K562 (cell line): ENCODE results near the gene ZNF385D. TPM values are rescaled to one million over a fixed set of nuclear protein-coding genes. Genes with fewer than 3 reads are reported as not detected.

Source experiments
- CBX8 ChIP-seq: fragments of 200-600 bp; sonication (generic); IDR thresholded peaks from 2 replicates; pipeline ENCODE4 v1.6.1; 2012; ENCODE audit warnings: borderline replicate concordance, mixed run types, low read depth, mild to moderate bottlenecking, moderate library complexity, mixed read lengths, low read length, control low read depth, inconsistent platforms; ENCODE audit not compliant: poor library complexity, severe bottlenecking; ENCODE audit errors: extremely low read depth
- CC2D1A ChIP-seq: fragments of 450-650 bp; IDR thresholded peaks from 2 replicates; pipeline ENCODE4 v1.6.1; 2017; ENCODE audit warnings: mild to moderate bottlenecking
- GTF2A2 ChIP-seq: IDR thresholded peaks from 2 replicates; pipeline ENCODE4 v1.6.1; 2016; ENCODE audit warnings: mild to moderate bottlenecking, missing genetic modification characterization, missing compliant biosample characterization
- HCFC1 ChIP-seq: IDR thresholded peaks from 2 replicates; pipeline ENCODE4 v1.6.1; 2012; ENCODE audit warnings: low read depth, low read length, improper control_type of control experiment
- JUND ChIP-seq, 2 experiments: IDR thresholded peaks; 2 replicates in 1 of 2; 3 replicates in 1 of 2; pipeline ENCODE4 v1.6.1; 2011; ENCODE audit warnings: borderline replicate concordance in 2 of 2, low read depth in 2 of 2, low read length in 2 of 2, improper control_type of control experiment in 1 of 2, missing biosample characterization in 1 of 2, missing genetic modification characterization in 1 of 2, missing genetic modification reagents in 1 of 2
- ZNF311 ChIP-seq: fragments of 250-450 bp; sonication (Bioruptor Pico); IDR thresholded peaks from 2 replicates; pipeline ENCODE4 v1.4.0; 2020; ENCODE audit warnings: mild to moderate bottlenecking, moderate library complexity
- polyA plus RNA-seq, 8 experiments: library from polyadenylated mRNA; depleted of rRNA in 4 of 8; stranded (reverse) in 5 of 8; unstranded in 3 of 8; fragments of >200 nt; fragmentation: Nextera tagmentation in 2 of 8; fragmentation: Illumina TruSeq in 1 of 8; extraction: Ambion mirVana in 2 of 8; extraction: Trizol in 1 of 8; gene quantifications; 2 replicates each; pipeline versions ENCODE4 v1.2.1 to v1.2.3, GENCODE V29; 2011 to 2014; ENCODE audit warnings: inconsistent platforms in 1 of 8, missing spikeins in 1 of 8
- total RNA-seq, 7 experiments: library from RNA; depleted of rRNA in 6 of 7; stranded (reverse); fragments of >200 nt in 6 of 7; fragmentation: Illumina TruSeq in 2 of 7; extraction: Trizol in 2 of 7; gene quantifications; 2 replicates each; pipeline versions ENCODE4 v1.2.1 to v1.2.3, GENCODE V29; 2011 to 2021; ENCODE audit warnings: low replicate concordance in 1 of 7
- TF ChIP-seq, protein P1 (sequence below): sonication (generic); formaldehyde crosslinking; IDR thresholded peaks from 2 replicates; pipeline ENCODE4 v1.8.0; 2022; ENCODE audit warnings: mild to moderate bottlenecking, missing genetic modification reagents

ZNF385D gene
- total and polyA plus RNA-seq, 9 of the 15 experiments (the other 6 are each of a cell fraction or from before 2014, with no cell fraction given) = 0.14 to 1.7 (median 0.51) TPM

DNA sequence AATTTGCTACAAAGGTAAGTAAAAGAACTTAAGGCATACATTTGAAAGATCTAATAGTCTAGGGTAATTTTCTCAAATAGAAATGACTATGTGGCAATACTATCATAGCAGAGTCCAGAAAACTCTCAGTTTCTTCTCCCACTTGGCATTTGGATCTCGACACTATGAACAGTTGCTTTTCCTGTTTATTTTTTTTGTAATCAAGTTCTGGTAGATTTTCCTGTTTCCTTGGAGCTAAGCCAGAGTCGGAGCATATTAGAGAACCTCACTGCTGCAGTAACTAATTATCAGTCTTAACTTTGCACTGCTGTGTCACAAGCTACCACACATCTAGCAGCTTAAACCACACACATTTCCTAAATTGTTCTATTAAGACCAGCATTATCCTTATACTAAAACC lies 44.9 kb upstream of the ZNF385D start (continued):
- TF ChIP-seq, protein P1, sequence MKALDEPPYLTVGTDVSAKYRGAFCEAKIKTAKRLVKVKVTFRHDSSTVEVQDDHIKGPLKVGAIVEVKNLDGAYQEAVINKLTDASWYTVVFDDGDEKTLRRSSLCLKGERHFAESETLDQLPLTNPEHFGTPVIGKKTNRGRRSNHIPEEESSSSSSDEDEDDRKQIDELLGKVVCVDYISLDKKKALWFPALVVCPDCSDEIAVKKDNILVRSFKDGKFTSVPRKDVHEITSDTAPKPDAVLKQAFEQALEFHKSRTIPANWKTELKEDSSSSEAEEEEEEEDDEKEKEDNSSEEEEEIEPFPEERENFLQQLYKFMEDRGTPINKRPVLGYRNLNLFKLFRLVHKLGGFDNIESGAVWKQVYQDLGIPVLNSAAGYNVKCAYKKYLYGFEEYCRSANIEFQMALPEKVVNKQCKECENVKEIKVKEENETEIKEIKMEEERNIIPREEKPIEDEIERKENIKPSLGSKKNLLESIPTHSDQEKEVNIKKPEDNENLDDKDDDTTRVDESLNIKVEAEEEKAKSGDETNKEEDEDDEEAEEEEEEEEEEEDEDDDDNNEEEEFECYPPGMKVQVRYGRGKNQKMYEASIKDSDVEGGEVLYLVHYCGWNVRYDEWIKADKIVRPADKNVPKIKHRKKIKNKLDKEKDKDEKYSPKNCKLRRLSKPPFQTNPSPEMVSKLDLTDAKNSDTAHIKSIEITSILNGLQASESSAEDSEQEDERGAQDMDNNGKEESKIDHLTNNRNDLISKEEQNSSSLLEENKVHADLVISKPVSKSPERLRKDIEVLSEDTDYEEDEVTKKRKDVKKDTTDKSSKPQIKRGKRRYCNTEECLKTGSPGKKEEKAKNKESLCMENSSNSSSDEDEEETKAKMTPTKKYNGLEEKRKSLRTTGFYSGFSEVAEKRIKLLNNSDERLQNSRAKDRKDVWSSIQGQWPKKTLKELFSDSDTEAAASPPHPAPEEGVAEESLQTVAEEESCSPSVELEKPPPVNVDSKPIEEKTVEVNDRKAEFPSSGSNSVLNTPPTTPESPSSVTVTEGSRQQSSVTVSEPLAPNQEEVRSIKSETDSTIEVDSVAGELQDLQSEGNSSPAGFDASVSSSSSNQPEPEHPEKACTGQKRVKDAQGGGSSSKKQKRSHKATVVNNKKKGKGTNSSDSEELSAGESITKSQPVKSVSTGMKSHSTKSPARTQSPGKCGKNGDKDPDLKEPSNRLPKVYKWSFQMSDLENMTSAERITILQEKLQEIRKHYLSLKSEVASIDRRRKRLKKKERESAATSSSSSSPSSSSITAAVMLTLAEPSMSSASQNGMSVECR (CRISPR knock-in tag) = no peak
- TF ChIP-seq CC2D1A = no peak
- TF ChIP-seq JUND (IDR thresholded peaks at IDR 0.05; ENCODE audit: borderline replicate concordance, low read depth, low read length) = no peak
- no peak for TF ChIP-seq JUND (tag; IDR thresholded peaks at IDR 0.05; ENCODE audit: borderline replicate concordance, low read depth, low read length)
- no peak for TF ChIP-seq CBX8
- no peak for TF ChIP-seq HCFC1
- TF ChIP-seq GTF2A2 (tag) = no peak
- no peak for TF ChIP-seq ZNF311
